Fibroblast of the conjunctiva (primary cell): ENCODE measurements around the gene VWA2.
A peak's percentile ranks its signal among the peaks of the same experiment; 100 is the strongest.

Experiments
- DNase-seq: peaks from one replicate; pipeline ENCODE4 v3.0.0-alpha.2; 2010; ENCODE audit warnings: low read depth

Gene VWA2

GRCh38 chr10:114246679-114247305, 7.7 kb downstream of the VWA2 start:
- DNase-seq = no peak

GRCh38 chr10:114250236-114250635, 11.2 kb downstream of the VWA2 start:
- no peak for DNase-seq

DNA sequence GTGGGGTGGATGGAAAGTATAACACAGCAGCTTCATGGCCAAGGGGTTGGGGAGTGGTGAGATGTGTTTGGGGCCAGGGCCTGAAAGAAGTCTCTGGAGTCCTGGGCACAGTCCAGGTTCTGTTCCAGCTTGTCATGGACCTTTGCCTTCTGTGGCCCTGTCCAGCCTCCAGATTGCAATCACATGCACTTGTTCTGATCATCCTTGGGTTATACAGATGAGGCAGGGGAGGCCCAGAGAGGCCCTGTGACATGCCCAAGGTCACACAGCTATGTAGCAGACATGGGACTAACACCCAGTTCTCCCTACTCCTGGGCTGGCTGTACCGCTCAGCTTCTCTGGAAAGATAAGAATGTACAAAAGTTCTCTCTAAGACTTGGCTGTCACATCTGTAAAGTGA, 11.7 kb downstream of the VWA2 start:
- no peak for DNase-seq

DNA sequence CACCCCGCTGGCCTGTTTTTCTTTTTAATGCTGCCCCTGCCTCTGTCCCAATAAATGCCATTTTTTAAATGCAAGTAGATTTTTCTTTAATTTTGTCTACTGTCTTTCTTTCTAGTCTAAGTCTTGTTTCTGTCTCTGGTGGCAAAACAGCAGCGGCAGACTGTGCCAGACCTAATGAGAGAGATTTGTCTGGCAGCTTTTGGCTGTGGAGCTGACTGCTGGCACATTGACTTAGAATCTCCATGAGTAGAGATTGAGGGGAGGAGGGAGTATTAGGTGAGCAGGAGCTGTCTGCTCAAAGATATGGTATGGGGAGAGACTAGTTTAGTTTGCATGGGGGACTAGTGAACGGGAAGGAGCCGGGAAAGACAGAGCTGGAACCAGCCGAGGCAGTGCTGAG, 13.0 kb downstream of the VWA2 start:
- DNase-seq = no peak

GRCh38 chr10:114252883-114253282, 13.8 kb downstream of the VWA2 start:
- no peak for DNase-seq

DNA sequence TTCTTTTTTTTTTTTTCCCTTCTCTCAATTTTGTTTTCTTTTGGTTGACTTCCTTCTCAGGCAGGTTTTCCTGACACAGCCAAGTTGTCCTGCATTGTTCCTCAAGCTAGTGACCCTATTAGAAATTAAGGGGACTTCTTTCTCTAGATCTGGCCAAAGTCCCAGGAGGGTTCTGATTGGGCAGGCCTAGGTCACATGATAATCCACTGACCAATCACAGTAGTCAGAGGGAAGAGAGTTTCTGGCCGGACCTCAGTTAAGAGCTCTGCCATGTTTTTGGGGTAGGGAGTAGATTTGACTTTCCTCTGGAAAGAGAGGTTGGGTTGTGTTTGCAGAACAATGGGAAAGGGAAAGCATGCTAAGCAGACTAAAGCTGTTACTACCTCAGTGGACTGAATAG, 16.2 kb downstream of the VWA2 start:
- no peak for DNase-seq

- DNase-seq = no peak
Measured at GRCh38 chr10:114256008-114256765, 17.1 kb downstream of the VWA2 start.

DNA sequence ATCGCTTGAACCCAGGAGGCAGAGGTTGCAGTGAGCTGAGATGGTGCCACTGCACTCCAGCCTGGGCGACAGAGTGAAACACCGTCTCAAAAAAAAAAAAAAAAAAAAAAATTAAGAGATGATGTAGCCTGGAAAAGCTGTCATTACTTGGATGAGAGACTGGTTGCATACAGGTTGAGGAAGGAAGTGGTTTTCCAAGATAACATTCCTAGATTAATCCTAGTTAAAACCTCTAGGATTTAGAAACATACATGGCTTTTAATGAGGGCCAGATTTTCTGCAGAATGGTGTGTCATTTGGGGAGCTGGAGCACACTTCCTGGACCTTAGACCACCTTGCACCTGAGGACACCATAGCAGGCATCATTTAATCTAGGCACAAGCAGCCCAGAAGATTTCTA, 17.8 kb downstream of the VWA2 start:
- DNase-seq = no peak

GRCh38 chr10:114257498-114257897, 18.4 kb downstream of the VWA2 start:
- no peak for DNase-seq

DNA sequence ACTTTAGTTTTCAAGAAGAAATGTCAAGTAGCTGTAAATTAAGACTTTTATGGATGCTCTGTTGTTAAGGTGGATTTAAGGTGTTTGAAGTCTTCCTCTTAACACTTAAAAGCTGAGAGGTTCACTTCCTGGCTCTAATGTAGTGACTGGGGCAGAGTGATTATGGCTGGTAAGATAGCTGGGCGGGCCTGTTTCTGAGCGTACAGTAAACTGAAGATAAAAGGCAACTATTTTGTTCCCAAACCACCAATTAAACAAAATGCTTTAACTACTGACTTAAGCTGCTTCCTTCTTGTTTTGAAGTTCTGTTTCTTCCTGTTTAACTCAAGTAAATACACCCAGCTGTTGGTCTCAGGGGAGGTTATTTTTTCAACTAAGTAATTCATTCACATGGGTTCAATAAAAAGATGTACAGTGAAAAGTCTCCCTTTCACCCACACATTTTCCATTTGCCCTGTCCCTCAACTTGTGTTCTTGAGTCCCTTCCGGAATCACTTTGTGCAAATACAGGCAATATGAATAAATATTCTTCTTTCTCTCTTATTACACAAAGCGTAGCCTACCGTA, 19.3 kb downstream of the VWA2 start:
- DNase-seq = no peak

- DNase-seq = no peak
Measured at GRCh38 chr10:114259824-114260223, 20.8 kb downstream of the VWA2 start.

DNA sequence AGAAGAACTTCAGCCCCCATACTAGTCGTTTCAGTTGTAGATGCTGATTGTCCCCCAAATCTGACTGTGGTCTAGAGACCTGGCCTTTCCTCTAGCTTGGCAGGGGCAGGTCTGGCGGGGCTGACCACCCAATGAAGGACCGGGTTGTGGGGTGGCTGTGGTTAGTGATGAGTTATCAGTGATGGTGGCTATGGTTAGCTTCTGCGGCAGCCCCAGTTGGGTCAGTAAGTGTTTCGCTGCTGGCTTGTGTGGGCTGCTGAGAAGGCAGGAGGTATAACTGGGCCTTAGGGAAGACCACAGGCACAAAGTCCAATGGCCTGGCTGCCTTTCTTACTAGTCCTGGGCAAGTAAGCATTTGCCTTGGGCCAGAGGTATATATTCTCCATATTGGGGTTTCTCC, 21.3 kb downstream of the VWA2 start:
- no peak for DNase-seq

DNA sequence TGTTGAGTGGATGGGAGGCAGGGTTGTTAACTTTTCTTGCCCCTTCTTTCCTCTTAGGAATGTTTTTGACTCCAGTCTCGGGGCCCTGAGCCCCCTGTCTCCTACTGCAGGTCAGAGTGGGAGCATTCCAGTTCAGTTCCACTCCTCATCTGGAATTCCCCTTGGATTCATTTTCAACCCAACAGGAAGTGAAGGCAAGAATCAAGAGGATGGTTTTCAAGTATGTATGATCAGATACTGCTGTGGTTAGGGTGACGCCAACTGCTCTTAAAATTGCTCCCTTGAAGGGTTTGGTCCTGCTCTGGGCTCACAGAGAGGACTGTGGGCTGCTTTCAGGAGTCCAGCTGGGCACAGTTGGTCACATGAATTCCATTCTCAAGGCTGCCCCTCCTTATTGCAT, 22.0 kb downstream of the VWA2 start:
- no peak for DNase-seq

DNA sequence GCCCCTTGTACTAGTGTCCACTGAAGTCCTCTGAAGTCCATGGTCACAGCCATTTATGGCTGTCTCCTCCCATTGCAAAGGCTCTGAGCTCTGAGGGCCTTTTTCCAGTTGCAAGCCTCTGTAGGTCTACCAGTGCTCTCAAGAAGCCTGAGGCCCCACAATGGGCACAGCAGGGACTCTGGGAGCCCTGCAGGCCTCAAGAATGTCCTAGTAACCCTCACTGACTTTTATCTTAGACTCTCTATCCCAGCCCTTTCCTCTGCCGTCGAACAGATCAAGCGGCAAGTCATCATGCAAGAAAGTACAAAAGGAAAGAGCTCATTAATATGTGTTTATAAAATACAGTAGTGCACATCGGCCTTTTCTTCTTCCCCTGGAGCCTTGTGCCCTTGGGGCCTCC, 23.4 kb downstream of the VWA2 start:
- DNase-seq = no peak

- no peak for DNase-seq
Measured at GRCh38 chr10:114265392-114266053, 26.5 kb downstream of the VWA2 start.

DNA sequence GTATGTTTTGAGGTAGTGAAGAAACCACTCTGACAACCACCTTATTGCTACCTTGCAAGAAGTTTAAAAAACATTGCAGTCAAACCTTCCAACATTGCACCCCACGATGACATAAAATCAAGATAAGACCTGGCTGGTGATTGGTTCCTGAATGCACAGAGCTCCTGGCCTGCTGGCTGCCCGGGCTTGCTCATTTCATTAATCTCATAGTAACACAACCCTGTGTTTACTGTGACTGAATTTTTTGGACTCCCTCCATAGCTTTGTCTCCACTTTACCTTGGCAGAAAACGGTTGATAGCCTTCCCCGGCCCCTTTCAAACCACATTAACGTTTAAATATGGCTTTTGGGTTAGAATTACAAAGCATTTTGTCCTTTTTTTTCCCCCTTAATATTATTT, 27.5 kb downstream of the VWA2 start:
- no peak for DNase-seq

GRCh38 chr10:114271075-114271778, 32.2 kb downstream of the VWA2 start:
- DNase-seq = no peak

GRCh38 chr10:114271779-114272167, 32.7 kb downstream of the VWA2 start:
- peak; percentile 73 for DNase-seq

- DNase-seq = no peak
Measured at GRCh38 chr10:114272696-114273095, 33.6 kb downstream of the VWA2 start.

DNA sequence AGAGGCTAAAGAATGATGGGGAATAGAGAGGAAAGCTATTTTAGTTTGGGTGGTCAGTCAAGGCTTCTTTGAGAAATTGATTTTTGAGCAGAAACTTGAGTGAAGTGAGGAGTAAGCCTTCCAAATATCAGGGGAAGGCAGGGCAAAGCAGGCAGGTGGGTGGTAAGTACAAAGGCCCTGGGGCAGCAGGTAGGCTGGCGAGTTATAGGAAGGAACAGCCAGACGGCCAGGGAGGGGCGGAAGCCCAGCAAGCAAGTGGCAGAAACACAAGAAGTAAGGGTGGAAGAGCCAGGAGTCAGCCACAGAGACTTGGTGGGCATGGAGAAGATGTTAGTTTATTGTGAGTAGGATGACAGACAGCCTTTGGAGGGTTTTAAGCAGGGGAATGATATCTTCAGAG, 34.9 kb downstream of the VWA2 start:
- no peak for DNase-seq

- DNase-seq = no peak
Measured at GRCh38 chr10:114274616-114275453, 35.8 kb downstream of the VWA2 start.

DNA sequence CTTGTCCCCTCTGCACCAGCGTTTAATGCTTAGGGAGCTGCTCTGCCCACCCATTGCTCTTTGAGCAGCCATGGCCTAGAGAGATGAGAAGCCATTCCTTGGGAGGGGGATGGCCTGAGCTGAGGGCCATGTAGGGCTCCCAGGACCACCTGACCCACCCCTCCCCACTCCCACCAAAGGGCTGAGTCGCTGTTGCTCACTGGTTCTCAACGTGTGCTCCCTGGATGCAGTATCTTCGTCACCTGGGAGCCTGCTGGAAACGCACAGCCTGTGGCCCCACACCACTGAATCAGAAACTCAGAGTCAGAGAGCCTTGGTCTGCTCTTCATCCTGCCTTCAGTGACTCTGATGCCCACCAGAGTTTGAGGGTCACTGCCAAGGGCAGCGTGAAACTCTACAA, 37.0 kb downstream of the VWA2 start:
- DNase-seq = no peak
